ENCODE measurements around the gene SMAD7.
"Not testable (repeated sequence)": the region's sequence is repeated elsewhere in the genome, so short reads cannot be mapped to it uniquely, and the experiment has no call there.

Gene SMAD7

GRCh38 chr18:48874701-48875162, 76.0 kb downstream of the SMAD7 start:
- DNase-seq, result no peak

GRCh38 chr18:48874233-48874632, 76.5 kb downstream of the SMAD7 start:
- no peak for DNase-seq

- no peak for DNase-seq
Observed at GRCh38 chr18:48872234-48873145, 78.3 kb downstream of the SMAD7 start.

- DNase-seq, result no peak
Observed at GRCh38 chr18:48871391-48872166, 79.2 kb downstream of the SMAD7 start.

- not testable (repeated sequence) for DNase-seq
Observed at GRCh38 chr18:48870926-48871325, 79.8 kb downstream of the SMAD7 start.

Data from SHP77 (cell line).